SU-DHL-6 (cell line): Measurements from ENCODE around the gene ZNF487.
A peak's percentile ranks its signal among the peaks of the same experiment; 100 is the strongest.

ENCODE experiments used
- H2AFZ ChIP-seq: fragments of 200-600 bp; sonication (generic); 2 replicates; pipeline ENCODE4 v1.6.1; 2014; ENCODE audit warnings: low read depth, mild to moderate bottlenecking, moderate library complexity, mixed read lengths, antibody characterized with exemption, low read length; ENCODE audit not compliant: severe bottlenecking
- H3F3A ChIP-seq: fragments of 200-600 bp; shearing (Covaris generic); 2 replicates; pipeline ENCODE4 v1.6.0; 2016; ENCODE audit warnings: antibody characterized with exemption, mild to moderate bottlenecking; ENCODE audit not compliant: insufficient read depth
- H3K27ac ChIP-seq: fragments of 200-600 bp; sonication (generic); 2 replicates; pipeline ENCODE4 v1.5.1; 2016; ENCODE audit warnings: low read depth, mild to moderate bottlenecking, low read length, moderate library complexity, mixed read lengths
- H3K27me3 ChIP-seq: fragments of 200-600 bp; sonication (generic), shearing (Covaris generic); 2 replicates; pipeline ENCODE4 v1.6.0; 2014; ENCODE audit warnings: mild to moderate bottlenecking, low read length
- H3K36me3 ChIP-seq: fragments of 200-600 bp; sonication (generic); 2 replicates; pipeline ENCODE4 v1.6.1; 2014; ENCODE audit warnings: mild to moderate bottlenecking, low read length, mixed read lengths
- H3K4me2 ChIP-seq: fragments of 300-600, 200-600 bp; shearing (Covaris generic), sonication (generic); 2 replicates; pipeline ENCODE4 v1.6.0; 2014; ENCODE audit warnings: low read length, low read depth, mild to moderate bottlenecking; ENCODE audit not compliant: poor library complexity, severe bottlenecking
- H3K4me3 ChIP-seq: fragments of 200-600 bp; sonication (generic); 2 replicates; pipeline ENCODE4 v1.5.1; 2014; ENCODE audit warnings: antibody characterized with exemption, low read length, mild to moderate bottlenecking, mixed read lengths; ENCODE audit not compliant: insufficient read depth, poor library complexity, severe bottlenecking
- H3K79me2 ChIP-seq: fragments of 200-600 bp; sonication (generic); 2 replicates; pipeline ENCODE4 v1.6.1; 2014; ENCODE audit warnings: mild to moderate bottlenecking, low read length, moderate library complexity; ENCODE audit not compliant: insufficient read depth
- H3K9ac ChIP-seq: fragments of 200-600 bp; sonication (generic); 2 replicates; pipeline ENCODE4 v1.7.0; 2014; ENCODE audit warnings: mild to moderate bottlenecking, low read length
- H3K9me2 ChIP-seq: fragments of 200-600 bp; sonication (generic); replicated peaks from 2 replicates; pipeline ENCODE4 v1.6.1; 2014; ENCODE audit warnings: low read length; ENCODE audit not compliant: insufficient read depth
- H3K9me3 ChIP-seq: fragments of 200-600 bp; sonication (generic); 2 replicates; pipeline ENCODE4 v1.6.1; 2014; ENCODE audit warnings: low read length, mixed read lengths; ENCODE audit not compliant: insufficient read depth
- H4K20me1 ChIP-seq: fragments of 200-600 bp; sonication (generic); 2 replicates; pipeline ENCODE4 v1.6.1; 2014; ENCODE audit warnings: low read depth, mild to moderate bottlenecking, antibody characterized with exemption, low read length, moderate library complexity, mixed read lengths
- EZH2phosphoT487 ChIP-seq: fragments of 200-600 bp; sonication (generic), shearing (Covaris generic); conservative IDR thresholded peaks from 2 replicates; pipeline ENCODE4 v1.6.1; 2018; ENCODE audit warnings: mild to moderate bottlenecking, antibody characterized with exemption, low read length, moderate library complexity, mixed read lengths
- TF ChIP-seq, protein P1 (sequence below): fragments of 200-600 bp; sonication (generic); IDR thresholded peaks from one replicate; pipeline ENCODE4 v1.5.1; 2017; ENCODE audit warnings: antibody characterized with exemption, mild to moderate bottlenecking, low read length, moderate library complexity; ENCODE audit not compliant: insufficient read depth, poor library complexity, severe bottlenecking

Gene ZNF487

DNA sequence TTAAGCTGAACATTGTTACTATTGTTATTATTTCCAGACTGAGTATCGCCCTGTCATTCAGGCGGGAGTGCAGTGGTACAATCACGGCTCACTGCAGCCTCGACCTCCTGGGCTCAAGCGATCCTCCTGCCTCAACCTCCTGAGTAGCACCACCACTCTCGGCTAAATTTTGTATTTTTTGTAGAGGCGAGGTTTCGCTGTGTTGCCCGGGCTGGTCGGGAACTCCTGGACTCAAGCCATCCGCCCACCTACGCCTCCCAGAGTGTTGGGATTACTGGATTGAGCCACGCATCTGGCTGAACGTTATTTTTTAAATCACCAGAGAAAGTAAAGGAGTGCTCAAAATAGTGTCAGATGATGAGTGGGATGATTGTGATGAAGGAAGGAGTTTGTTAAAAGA lies 26.6 kb upstream of the ZNF487 start:
- H3K27me3 ChIP-seq = no peaks in the 10 kb centered on the region
- H3F3A ChIP-seq = peaks cover 24% of the 10 kb centered on the region
- peak overlapping the region; percentile 96 for H3K27ac ChIP-seq
- H3K9me3 ChIP-seq = no peaks in the 10 kb centered on the region
- peak overlapping the region; percentile 100 for H3K9ac ChIP-seq
- no peak overlapping the region for H3K4me3 ChIP-seq
- peaks cover 7% of the 10 kb centered on the region; the same call in 1 of the 2 replicates for H3K36me3 ChIP-seq
- TF ChIP-seq EZH2phosphoT487 = no peak
- TF ChIP-seq, protein P1, sequence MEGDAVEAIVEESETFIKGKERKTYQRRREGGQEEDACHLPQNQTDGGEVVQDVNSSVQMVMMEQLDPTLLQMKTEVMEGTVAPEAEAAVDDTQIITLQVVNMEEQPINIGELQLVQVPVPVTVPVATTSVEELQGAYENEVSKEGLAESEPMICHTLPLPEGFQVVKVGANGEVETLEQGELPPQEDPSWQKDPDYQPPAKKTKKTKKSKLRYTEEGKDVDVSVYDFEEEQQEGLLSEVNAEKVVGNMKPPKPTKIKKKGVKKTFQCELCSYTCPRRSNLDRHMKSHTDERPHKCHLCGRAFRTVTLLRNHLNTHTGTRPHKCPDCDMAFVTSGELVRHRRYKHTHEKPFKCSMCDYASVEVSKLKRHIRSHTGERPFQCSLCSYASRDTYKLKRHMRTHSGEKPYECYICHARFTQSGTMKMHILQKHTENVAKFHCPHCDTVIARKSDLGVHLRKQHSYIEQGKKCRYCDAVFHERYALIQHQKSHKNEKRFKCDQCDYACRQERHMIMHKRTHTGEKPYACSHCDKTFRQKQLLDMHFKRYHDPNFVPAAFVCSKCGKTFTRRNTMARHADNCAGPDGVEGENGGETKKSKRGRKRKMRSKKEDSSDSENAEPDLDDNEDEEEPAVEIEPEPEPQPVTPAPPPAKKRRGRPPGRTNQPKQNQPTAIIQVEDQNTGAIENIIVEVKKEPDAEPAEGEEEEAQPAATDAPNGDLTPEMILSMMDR = no peak
- peaks cover 39% of the 10 kb centered on the region for H3K79me2 ChIP-seq
- H3K9me2 ChIP-seq = no peaks in the 10 kb centered on the region
- 0 out of 2 replicates have a peak, but pooled peaks cover 3% of the 10 kb centered on the region for H4K20me1 ChIP-seq
- peak overlapping the region; percentile 78 for H3K4me2 ChIP-seq
- H2AFZ ChIP-seq = no peak overlapping the region

DNA sequence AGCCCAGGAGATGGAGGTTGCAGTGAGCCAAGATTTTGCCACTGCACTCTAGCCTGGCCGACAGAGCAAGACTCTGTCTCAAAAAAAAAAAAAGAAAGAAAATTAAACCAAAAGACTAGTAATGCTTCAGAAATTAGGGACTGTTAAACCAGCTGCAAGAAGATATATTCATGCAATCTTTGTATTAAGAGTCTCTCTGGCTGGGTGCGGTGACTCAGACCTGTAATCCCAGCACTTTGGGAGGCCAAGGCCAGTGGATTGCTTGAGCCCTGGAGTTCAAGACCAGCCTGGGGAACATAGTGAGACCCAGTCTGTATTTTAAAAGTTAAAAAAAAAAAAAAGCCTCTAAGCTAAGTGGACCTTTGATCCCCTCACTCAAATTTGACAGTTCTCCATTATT lies 25.4 kb upstream of the ZNF487 start:
- Histone ChIP-seq H3K9me2 (no peaks in the 10 kb centered on the region), H3K27ac (no peak overlapping the region), H3K79me2 (peaks cover 28% of the 10 kb centered on the region), H3K4me3 (no peak overlapping the region), H3F3A (peaks cover 24% of the 10 kb centered on the region), H4K20me1 (no peaks in the 10 kb centered on the region), H3K9ac (no peak overlapping the region), H3K9me3 (no peaks in the 10 kb centered on the region), H3K4me2 (no peak overlapping the region), H3K36me3 (peaks cover 4% of the 10 kb centered on the region; the same call in 1 of the 2 replicates), H2AFZ (no peak overlapping the region), H3K27me3 (no peaks in the 10 kb centered on the region)
- TF ChIP-seq, protein P1 = no peak
- TF ChIP-seq EZH2phosphoT487 = no peak

DNA sequence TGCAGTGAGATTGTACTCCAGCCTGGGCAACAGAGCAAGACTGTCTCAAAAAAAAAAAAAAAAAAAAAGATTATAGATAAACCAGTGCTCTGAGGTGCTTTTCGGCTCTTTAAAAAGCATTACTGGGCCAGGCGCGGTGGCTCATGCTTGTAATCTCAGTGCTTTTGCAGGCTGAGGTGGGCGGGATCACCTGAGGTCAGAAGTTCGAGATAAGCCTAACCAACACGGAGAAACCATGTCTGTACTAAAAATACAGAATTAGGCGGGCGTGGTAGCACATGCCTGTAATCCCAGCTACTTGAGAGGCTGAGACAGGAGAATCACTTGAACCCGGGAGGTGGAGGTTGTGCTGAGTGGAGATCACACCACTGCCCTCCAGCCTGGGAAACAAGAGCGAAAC lies 21.4 kb upstream of the ZNF487 start:
- H3K4me2 ChIP-seq = no peak overlapping the region
- no peak overlapping the region for H3K27ac ChIP-seq
- no peaks in the 10 kb centered on the region for H3K36me3 ChIP-seq
- peaks cover 32% of the 10 kb centered on the region for H3F3A ChIP-seq
- no peaks in the 10 kb centered on the region for H3K27me3 ChIP-seq
- no peaks in the 10 kb centered on the region for H3K9me2 ChIP-seq
- no peaks in the 10 kb centered on the region for H3K9me3 ChIP-seq
- H3K79me2 ChIP-seq = no peaks in the 10 kb centered on the region
- no peaks in the 10 kb centered on the region for H4K20me1 ChIP-seq
- H3K4me3 ChIP-seq = no peak overlapping the region
- no peak overlapping the region for H3K9ac ChIP-seq
- no peak overlapping the region for H2AFZ ChIP-seq
- TF ChIP-seq, protein P1 = no peak
- TF ChIP-seq EZH2phosphoT487 = no peak
